ENCODE measurements around the gene LMO1. TPM values are rescaled to one million over a fixed set of nuclear protein-coding genes. Genes with fewer than 3 reads are reported as not detected.

LMO1 gene
- total RNA-seq, 1 donor = not detected

DNA sequence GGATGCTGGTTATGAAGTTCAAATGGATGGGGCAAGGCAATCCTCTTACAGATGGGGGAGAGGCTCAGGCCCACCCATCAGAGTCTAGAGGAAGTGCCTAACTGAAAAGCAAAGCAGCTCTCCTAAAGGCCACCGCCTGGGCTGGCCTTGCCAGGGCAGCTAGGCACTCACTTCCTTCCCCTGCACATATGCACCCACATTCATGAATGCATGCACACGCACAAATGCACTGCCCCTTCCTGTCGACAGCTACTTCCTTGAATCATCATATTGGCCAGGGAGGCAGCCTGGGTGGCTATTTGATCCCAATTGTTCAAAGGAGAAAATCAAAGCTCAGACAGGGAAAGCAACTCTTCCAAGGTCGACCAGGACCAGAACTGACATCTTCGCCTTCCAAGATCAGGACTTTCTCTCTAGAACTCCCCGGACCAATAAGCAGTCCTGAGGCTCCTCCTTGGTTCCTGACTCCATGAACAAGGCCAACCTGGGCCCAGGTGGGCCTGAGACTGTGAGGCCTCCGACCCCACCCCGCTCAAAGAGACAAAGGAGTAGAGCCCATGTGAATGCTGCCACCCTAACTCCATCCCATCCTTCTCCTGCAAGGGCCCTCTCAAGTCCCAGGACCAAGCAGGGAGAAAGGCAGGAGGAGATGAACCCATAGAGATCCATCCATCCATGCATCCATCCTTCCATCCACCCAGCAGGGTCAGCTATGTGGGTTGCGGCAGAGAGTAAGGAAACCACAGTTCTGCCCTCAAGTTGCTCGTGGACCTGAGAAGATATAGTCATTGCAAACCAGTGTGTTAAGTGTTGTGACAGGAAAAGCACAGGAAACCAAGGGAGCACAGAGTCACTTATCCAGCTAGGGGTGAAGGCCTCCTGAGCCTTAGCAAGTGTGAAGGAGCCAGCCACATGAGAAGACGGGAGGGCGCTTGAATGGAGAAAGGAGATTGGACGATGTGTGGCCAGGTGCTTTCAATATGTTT, 35.4 kb upstream of the LMO1 start:
- Histone ChIP-seq H3K4me1 (ENCODE audit: insufficient read depth, low read length) (no peaks in the 10 kb centered on the region), H4K20me1 (ENCODE audit: insufficient read depth, low read length) (no peaks in the 10 kb centered on the region), H2AFZ (ENCODE audit: low read length) (no peak overlapping the region), H3K4me3 (ENCODE audit: insufficient read depth, low read length) (no peak overlapping the region), H3K27ac (ENCODE audit: low read depth, low read length) (no peak overlapping the region), H3K4me2 (ENCODE audit: insufficient read depth, low read length) (no peak overlapping the region), H3K9me3 (ENCODE audit: low read depth, low read length) (no peaks in the 10 kb centered on the region), H3K27me3 (ENCODE audit: insufficient read depth, low read length) (no peaks in the 10 kb centered on the region), H3K36me3 (ENCODE audit: insufficient read depth, low read length) (no peaks in the 10 kb centered on the region), H3K79me2 (ENCODE audit: insufficient read depth, low read length) (no peaks in the 10 kb centered on the region)
- no peak for TF ChIP-seq CTCF (IDR thresholded peaks at IDR 0.05; ENCODE audit: extremely low read depth, low read depth, low read length)
- DNase-seq (ENCODE audit: insufficient read length, low spot score, missing footprints) = no peak

DNA sequence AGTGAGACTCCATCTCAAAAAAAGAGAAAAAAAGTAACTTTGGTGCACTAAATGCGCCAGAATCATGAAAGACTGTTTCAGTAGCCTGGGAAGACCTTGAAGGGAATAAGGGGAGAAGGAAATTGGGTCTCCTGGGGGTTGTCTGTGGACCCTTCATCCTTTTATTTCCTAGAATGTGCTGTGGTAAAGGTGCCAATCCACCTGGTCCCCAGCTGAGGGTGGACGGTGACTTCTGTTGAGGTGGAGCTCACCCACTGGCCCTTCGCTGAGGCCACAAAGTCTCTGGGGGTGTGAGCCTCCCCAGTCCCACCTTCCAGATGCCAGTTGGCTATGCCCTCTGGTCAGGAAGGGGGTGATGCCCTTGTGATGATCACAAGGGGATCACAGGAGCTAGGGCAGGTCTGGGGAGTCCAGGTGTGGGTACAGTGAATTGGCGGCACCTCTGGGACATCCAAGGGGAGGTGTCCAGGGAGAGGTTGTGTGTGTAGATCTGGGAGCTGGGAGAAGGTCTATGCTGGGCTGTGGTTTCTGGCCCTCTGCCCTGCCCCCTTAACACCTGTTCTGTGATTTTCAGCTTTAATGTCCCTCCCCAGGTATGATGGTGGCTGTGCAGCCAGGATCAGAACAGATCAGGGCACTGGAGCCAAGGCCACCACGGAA, 34.2 kb upstream of the LMO1 start:
- no peaks in the 10 kb centered on the region for H3K36me3 ChIP-seq (ENCODE audit: insufficient read depth, low read length)
- no peak for TF ChIP-seq CTCF (IDR thresholded peaks at IDR 0.05; ENCODE audit: extremely low read depth, low read depth, low read length)
- H3K4me2 ChIP-seq (ENCODE audit: insufficient read depth, low read length) = no peak overlapping the region
- no peak overlapping the region for H3K27ac ChIP-seq (ENCODE audit: low read depth, low read length)
- H3K9me3 ChIP-seq (ENCODE audit: low read depth, low read length) = no peaks in the 10 kb centered on the region
- no peaks in the 10 kb centered on the region for H3K4me1 ChIP-seq (ENCODE audit: insufficient read depth, low read length)
- H2AFZ ChIP-seq (ENCODE audit: low read length) = no peak overlapping the region
- no peak overlapping the region for H3K4me3 ChIP-seq (ENCODE audit: insufficient read depth, low read length)
- H4K20me1 ChIP-seq (ENCODE audit: insufficient read depth, low read length) = no peaks in the 10 kb centered on the region
- DNase-seq (ENCODE audit: insufficient read length, low spot score, missing footprints) = peak; percentile 52
- peaks cover 3% of the 10 kb centered on the region for H3K27me3 ChIP-seq (ENCODE audit: insufficient read depth, low read length)
- H3K79me2 ChIP-seq (ENCODE audit: insufficient read depth, low read length) = no peaks in the 10 kb centered on the region

DNA sequence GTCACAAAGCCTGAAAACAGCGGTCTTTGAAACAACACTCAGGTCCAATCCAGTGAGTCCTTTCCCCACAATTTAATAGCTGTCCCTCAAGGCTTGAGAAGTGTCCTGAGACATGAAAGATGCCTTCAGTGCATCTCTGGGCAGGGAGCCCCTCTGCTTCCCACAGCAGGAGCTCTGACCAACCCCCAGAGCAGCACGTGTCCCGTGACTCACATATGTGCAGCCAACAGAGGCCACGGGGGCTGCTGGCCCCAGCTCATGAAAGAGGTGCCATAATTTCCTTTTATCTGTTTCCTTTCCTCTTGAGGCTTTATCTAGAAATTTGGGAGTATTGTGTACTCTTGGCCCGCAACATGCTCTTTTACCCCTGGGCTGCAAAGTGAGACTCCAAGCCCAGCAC, 33.2 kb upstream of the LMO1 start:
- Histone ChIP-seq H2AFZ (ENCODE audit: low read length) (no peak overlapping the region), H3K36me3 (ENCODE audit: insufficient read depth, low read length) (no peaks in the 10 kb centered on the region), H3K9me3 (ENCODE audit: low read depth, low read length) (no peaks in the 10 kb centered on the region), H3K4me2 (ENCODE audit: insufficient read depth, low read length) (no peak overlapping the region), H3K27me3 (ENCODE audit: insufficient read depth, low read length) (peaks cover 3% of the 10 kb centered on the region), H3K4me1 (ENCODE audit: insufficient read depth, low read length) (no peaks in the 10 kb centered on the region), H3K27ac (ENCODE audit: low read depth, low read length) (no peak overlapping the region), H3K4me3 (ENCODE audit: insufficient read depth, low read length) (no peak overlapping the region), H4K20me1 (ENCODE audit: insufficient read depth, low read length) (no peaks in the 10 kb centered on the region), H3K79me2 (ENCODE audit: insufficient read depth, low read length) (no peaks in the 10 kb centered on the region)
- TF ChIP-seq CTCF (IDR thresholded peaks at IDR 0.05; ENCODE audit: extremely low read depth, low read depth, low read length) = no peak
- DNase-seq (ENCODE audit: insufficient read length, low spot score, missing footprints) = no peak

Measured in osteoblast (primary cell).